Measurements from ENCODE around the gene FGD5. TPM values are rescaled to one million over a fixed set of nuclear protein-coding genes. Genes with fewer than 3 reads are reported as not detected.

The FGD5 gene
- total and polyA plus RNA-seq, 2 donors (not counting 1 experiment from before 2014, with no cell fraction given), result not detected

- no peaks in the 10 kb centered on the region for H3K4me1 ChIP-seq (ENCODE audit: control insufficient read depth in 2 of 2, insufficient read depth in 2 of 2, low read length in 2 of 2)
- H3K36me3 ChIP-seq (replicated peaks in 1 of 2; ENCODE audit: control extremely low read depth in 1 of 2, control insufficient read depth in 1 of 2, extremely low read depth in 1 of 2, insufficient read depth in 2 of 2, low read length in 1 of 2), result no peaks in the 10 kb centered on the region
- intact Hi-C loops (cut with micrococcal nuclease), result no loop called here
- H3K9ac ChIP-seq (ENCODE audit: low read length), result no peak overlapping the region
- Mint-ChIP-seq H3K9me3 (ENCODE audit: insufficient read depth) (no peaks in the 10 kb centered on the region), H3K4me3 (no peak overlapping the region), H3K27ac (no peak overlapping the region), H3K27me3 (peaks cover 42% of the 10 kb centered on the region), H3K4me1 (no peaks in the 10 kb centered on the region)
- H2AFZ ChIP-seq (ENCODE audit: insufficient read depth, low read depth, low read length, poor library complexity, severe bottlenecking), result no peak overlapping the region
- no peak for ATAC-seq (ENCODE audit: low read depth)
- H3K27ac ChIP-seq (ENCODE audit: low read length in 2 of 2), result no peak overlapping the region
- no peaks in the 10 kb centered on the region for H3K79me2 ChIP-seq (ENCODE audit: control insufficient read depth, insufficient read depth, low read length)
- DNase-seq, result no peak
- no peak overlapping the region for H3K4me3 ChIP-seq (ENCODE audit: control extremely low read depth in 1 of 5, extremely low read depth in 1 of 5, insufficient read depth in 1 of 5, low read depth in 2 of 5, low read length in 4 of 5)
- POLR2A ChIA-PET, result no interaction called here
- 48% methylated on average over 3 of the region's 5 CpGs for WGBS (ENCODE audit: insufficient coverage)
- no peak overlapping the region for H3K4me2 ChIP-seq (replicated peaks; ENCODE audit: low read depth, low read length, poor library complexity, severe bottlenecking)
- no peaks in the 10 kb centered on the region for H4K20me1 ChIP-seq (ENCODE audit: control insufficient read depth, insufficient read depth, low read length, poor library complexity, severe bottlenecking)
- TF ChIP-seq CTCF (IDR thresholded peaks at IDR 0.05) (no peak), EZH2 (IDR thresholded peaks at IDR 0.05; ENCODE audit: borderline replicate concordance, insufficient read depth, low read depth, low read length, poor library complexity, severe bottlenecking) (no peak)
- CTCF ChIA-PET, result no interaction called here
- no peaks in the 10 kb centered on the region for H3K9me3 ChIP-seq (ENCODE audit: control extremely low read depth in 1 of 3, control insufficient read depth in 2 of 3, insufficient read depth in 1 of 3, low read length in 2 of 3)
- H3K27me3 ChIP-seq (replicated peaks in 1 of 4; ENCODE audit: control extremely low read depth in 1 of 4, control insufficient read depth in 3 of 4, insufficient read depth in 4 of 4, low read length in 3 of 4), result no peaks in the 10 kb centered on the region
Measured at GRCh38 chr3:14829811-14830210, 11.0 kb downstream of the FGD5 start.

GRCh38 chr3:14831916-14832450, 13.2 kb downstream of the FGD5 start:
- Mint-ChIP-seq H3K4me3 (no peak overlapping the region), H3K4me1 (no peaks in the 10 kb centered on the region), H3K27me3 (peaks cover 35% of the 10 kb centered on the region), H3K27ac (no peak overlapping the region), H3K9me3 (ENCODE audit: insufficient read depth) (no peaks in the 10 kb centered on the region)
- Histone ChIP-seq H3K79me2 (ENCODE audit: control insufficient read depth, insufficient read depth, low read length) (no peaks in the 10 kb centered on the region), H3K4me1 (ENCODE audit: control insufficient read depth in 2 of 2, insufficient read depth in 2 of 2, low read length in 2 of 2) (no peaks in the 10 kb centered on the region), H3K36me3 (replicated peaks in 1 of 2; ENCODE audit: control extremely low read depth in 1 of 2, control insufficient read depth in 1 of 2, extremely low read depth in 1 of 2, insufficient read depth in 2 of 2, low read length in 1 of 2) (no peaks in the 10 kb centered on the region), H3K27me3 (replicated peaks in 1 of 4; ENCODE audit: control extremely low read depth in 1 of 4, control insufficient read depth in 3 of 4, insufficient read depth in 4 of 4, low read length in 3 of 4) (no peaks in the 10 kb centered on the region), H2AFZ (ENCODE audit: insufficient read depth, low read depth, low read length, poor library complexity, severe bottlenecking) (no peak overlapping the region), H4K20me1 (ENCODE audit: control insufficient read depth, insufficient read depth, low read length, poor library complexity, severe bottlenecking) (no peaks in the 10 kb centered on the region), H3K9me3 (ENCODE audit: control extremely low read depth in 1 of 3, control insufficient read depth in 2 of 3, insufficient read depth in 1 of 3, low read length in 2 of 3) (no peaks in the 10 kb centered on the region), H3K27ac (ENCODE audit: low read length in 2 of 2) (no peak overlapping the region), H3K4me3 (ENCODE audit: control extremely low read depth in 1 of 5, extremely low read depth in 1 of 5, insufficient read depth in 1 of 5, low read depth in 2 of 5, low read length in 4 of 5) (no peak overlapping the region), H3K4me2 (replicated peaks; ENCODE audit: low read depth, low read length, poor library complexity, severe bottlenecking) (no peak overlapping the region), H3K9ac (ENCODE audit: low read length) (no peak overlapping the region)
- TF ChIP-seq EZH2 (IDR thresholded peaks at IDR 0.05; ENCODE audit: borderline replicate concordance, insufficient read depth, low read depth, low read length, poor library complexity, severe bottlenecking) (no peak), CTCF (IDR thresholded peaks at IDR 0.05) (no peak)
- CTCF ChIA-PET, result no interaction called here
- 69% methylated on average over 6 of the region's 8 CpGs for WGBS (ENCODE audit: insufficient coverage)
- POLR2A ChIA-PET, result no interaction called here
- intact Hi-C loops (cut with micrococcal nuclease), result no loop called here
- ATAC-seq (ENCODE audit: low read depth) (no peak), DNase-seq (no peak)
